CD4-positive, alpha-beta T cell treated with Interleukin-15 for 4 hours (primary cell): Measurements from ENCODE around the gene CHAT.

Source experiments
- DNase-seq: peaks from one replicate; pipeline ENCODE4 v3.0.0-alpha.2; 2020; ENCODE audit warnings: low spot score

CHAT gene

DNA sequence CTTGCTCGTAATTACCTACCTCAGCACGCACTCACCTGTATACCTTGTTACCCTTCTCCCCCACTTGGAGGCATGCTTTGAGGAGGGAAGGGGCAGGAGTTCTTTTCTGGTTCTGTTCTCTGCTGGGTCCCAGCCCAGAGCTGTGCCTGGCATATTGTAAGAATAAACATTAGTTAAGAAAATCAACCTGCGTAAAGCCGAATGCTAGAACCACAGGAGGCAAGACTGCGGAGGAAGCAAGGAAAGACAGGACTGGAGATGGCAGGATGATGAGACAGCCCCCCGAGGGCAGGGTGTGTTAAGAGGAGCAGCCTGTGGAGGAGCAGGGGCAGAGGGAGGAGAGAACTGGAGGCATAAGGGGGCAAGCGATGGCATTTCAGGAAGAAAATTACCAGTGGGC is 75.1 kb downstream of the CHAT start:
- no peak for DNase-seq

DNA sequence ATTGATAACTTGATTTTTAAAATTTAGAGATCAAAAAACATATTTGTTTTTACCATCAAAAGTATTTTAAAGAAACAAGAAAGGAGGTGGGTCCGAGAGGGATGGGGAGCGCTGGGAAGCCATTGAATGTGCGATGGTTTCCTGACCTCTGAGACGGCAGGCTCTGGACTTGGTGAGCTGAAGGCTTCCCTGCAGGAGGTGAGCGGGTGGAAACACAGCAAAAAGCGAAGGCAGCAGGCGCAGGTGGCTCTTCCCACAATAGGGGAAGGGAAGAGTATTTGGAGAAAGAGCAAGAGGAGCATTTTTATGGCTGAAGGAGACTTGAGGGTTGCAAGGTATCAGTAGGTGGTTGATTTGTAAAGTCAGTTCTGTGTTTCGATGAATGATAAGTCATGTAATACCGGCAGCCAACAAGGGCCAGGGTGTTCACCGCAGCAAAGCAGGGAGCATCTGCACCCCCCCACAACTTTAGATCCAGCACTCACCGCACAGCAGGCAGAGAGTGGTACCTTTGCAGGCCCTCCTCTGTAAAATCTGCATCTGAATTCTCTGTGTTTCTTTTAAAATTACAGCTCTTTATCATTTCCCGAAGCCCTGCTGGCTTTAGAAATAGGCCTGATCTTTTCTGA is 76.2 kb downstream of the CHAT start:
- DNase-seq, result no peak

DNA sequence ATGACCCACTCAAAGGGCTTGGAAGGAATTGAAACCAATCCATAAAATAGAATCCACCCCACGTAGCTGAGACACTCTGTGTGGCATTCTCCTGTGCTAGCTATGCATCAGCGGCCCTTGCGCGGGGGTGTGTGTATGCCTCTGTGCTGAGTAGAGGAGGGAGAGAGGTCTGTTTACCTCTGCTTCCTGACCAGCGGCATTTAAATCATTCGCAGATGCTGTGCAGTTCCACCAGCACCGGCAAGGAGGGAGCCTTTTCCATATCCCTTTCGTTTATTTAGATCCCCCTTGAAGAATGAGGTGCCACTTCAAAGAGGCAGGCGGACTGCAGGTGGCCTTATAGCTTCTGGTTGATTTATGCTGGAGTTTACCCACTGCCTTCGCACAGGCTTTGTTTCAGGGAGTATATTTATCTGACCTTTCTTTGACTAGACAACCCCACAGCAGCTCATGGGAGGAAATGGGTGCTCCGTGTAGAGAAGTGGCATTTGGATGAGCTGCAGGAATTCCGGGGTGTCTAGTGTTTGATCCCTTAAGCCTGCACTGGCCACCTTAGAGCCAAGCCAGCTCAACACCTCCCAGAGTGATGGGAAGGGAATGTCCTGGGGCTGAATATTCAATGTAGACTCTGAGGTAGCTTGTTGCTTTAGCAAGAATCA is 77.0 kb downstream of the CHAT start:
- no peak for DNase-seq

DNA sequence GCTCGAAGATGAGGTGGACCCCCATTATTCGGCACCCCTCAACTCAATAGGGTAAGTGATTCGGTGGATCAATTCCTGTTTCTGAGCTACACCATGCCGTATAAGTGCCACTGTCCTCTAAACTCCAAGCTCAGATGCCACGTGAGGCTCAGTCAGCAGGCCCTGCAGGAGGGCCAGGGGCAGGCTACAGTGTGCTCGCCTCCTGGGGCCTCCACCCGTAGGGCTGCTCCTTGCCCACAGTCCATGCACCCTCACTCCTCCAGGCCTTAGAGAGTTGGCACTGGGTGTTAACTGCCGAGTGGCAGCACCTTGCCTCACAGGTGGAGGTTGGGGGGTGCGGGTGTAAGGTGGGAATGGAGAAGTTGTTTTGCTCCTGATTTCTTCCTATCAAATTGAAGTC is 77.8 kb downstream of the CHAT start:
- no peak for DNase-seq

DNA sequence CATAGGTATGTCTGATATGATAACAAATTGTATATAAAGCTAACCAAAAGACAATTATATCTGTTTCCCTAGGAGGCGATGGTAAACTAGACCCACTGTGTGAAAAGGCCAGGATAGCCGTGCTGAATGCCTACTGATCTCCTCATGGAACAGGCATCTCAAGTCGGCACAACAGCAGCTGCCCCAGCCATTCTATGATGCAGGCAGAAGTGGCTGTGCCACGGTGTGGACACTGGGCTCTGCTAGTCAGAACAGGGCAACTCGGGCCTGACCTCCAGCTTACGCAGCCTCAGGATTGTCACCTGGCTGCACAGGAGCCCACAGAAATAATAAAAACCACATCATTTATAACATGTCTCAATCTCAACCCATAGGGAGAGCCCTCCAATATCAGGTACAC is 80.6 kb downstream of the CHAT start:
- DNase-seq, result no peak

DNA sequence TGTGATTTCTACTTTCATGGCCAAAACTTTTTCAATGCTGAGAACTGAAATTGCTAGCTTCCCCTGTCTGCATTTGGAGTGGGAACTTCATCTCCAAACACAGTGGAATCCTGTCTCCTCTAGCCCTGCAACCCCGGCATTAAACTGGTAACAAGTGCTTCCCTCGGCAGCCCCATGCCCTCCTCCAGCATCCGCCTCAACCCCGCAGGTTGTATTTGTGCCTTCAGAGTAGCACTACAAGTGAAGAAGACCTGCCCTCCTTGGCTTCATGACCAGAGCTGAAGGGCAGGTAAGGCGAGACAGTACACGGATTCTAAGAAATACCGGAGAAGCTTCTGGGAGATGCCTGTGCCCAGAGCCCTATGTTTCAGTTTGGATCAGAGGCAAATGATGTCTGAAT is 82.5 kb downstream of the CHAT start:
- no peak for DNase-seq

DNA sequence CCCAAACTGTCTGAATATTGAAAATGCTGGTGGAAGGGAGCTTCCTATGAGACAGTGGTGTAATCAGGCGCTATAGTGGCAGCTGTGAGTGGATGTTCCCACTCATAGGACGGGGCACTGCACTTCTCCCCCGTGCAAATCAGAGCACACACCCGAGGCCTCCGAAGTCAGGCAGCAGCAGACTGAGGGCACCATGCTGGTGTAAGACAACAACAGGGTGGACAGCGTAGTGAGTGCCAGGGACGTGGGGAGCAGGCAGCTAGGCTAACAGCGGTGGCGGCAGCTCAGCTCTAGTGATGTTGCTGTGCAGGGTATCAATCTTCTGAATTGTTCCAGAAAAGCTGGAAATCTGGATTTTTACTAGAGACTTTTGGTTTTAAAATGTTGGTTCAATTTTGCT is 84.8 kb downstream of the CHAT start:
- DNase-seq, result no peak

DNA sequence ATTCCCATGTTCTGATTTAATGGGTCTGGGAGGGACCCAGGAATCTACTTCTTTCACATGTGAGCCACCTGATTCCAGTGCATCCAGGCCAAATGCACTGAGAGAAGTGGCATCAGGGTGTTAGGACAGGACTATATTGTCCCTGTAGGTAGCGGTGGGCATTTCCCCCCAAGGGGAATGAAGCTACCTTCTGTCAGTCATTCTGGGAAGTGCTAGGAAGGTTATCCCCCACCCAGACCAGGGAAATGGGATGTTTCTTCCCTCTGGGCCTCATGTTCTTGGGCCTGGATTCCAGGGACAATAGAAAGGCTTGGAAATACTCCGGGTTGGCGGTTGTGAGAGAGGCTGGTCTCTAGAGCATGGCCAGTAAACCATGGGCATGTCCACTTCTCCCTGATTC is 86.4 kb downstream of the CHAT start:
- no peak for DNase-seq

DNA sequence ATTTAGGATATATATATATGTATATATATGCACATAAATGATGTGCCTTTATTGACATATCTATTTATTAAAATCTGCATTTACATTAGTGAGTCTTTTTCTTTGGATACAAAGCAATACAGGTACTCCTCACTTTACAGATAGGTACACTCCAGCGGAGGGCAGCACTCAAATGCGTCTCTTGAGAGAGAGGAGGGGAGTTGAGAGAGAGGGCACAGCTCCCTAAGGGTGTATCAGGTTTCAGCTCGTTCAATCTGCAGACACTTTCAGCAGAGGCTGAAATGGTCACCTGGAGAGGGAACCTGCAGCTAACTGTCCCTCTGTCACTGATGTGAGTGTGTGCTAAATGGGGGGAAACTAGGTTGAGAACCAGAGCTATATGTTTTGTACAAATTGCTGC is 87.2 kb downstream of the CHAT start:
- DNase-seq, result no peak

DNA sequence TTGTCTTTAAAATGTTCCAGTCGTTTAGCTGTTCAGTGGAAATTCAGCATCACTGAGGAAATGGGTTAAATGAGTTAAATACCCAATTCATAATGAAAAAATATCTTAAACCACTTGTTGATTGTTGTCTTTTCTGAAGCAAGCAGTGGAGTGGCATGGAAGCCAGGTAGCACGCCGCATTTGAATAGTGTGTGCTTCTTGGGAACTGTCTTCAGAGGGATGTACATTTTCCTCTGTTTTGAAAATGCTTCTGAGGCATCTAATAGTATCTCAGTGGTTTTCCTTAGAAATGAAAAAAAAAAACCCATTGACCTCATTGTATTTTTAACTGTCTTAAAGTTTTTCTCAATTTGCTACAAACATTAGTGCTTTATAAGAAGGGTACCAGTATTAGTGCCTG is 93.7 kb downstream of the CHAT start:
- no peak for DNase-seq

DNA sequence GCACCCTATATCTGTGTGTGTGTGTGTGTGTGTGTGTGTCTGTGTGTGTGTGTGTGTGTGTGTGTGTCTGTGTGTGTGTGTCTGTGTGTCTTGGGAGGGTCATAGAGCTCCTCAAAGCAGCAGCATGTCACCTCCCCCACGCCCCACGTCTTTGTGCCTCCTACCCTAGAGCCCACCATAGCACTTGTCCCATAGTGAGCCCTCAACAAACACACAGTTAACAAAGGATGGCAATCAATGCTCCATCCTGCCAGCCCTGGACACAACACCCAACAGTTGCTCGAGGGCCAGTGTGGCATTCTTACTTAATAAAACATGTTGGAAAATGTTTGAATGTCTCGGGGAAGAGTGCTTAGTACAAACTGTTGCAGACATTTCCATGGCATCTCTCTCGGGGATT is 96.1 kb downstream of the CHAT start:
- DNase-seq, result no peak

DNA sequence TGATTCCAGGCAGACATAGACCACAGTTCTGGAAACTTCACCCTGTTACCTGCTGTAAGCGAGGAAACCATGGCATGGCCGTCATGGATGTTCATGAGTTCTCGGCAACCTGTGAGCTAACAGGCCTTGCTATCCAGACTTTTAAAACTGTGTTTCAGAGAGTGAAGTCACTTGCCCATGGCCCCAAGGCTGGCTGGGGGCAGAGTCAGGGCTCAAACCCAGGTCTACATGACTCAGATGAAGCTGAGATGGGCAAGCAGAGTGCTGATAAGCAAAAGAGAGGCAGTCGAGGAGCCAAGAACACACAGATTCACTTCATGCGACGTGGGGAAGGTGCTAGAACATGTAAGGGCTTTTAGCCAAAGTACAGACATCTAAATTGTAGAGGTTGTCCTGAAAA is 97.1 kb downstream of the CHAT start:
- no peak for DNase-seq

DNA sequence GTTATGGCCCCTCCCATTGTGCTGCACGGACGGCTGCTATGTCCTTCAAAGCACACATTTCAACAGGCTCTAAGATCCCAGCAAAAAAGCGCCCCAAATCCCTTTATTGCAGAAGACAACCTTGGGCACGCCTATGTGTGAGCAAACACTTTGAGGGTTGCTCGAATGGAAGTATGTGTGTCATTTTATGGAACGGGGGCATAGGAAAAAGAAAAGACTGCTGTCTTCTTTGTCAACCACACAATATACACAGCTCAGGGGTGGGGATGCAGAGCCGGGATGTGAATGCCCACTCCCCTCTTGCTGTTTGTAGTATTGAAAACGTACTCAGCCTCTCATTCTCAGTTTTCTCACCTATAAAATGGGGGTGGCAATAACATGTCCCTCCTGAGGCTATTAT is 97.6 kb downstream of the CHAT start:
- DNase-seq, result no peak

DNA sequence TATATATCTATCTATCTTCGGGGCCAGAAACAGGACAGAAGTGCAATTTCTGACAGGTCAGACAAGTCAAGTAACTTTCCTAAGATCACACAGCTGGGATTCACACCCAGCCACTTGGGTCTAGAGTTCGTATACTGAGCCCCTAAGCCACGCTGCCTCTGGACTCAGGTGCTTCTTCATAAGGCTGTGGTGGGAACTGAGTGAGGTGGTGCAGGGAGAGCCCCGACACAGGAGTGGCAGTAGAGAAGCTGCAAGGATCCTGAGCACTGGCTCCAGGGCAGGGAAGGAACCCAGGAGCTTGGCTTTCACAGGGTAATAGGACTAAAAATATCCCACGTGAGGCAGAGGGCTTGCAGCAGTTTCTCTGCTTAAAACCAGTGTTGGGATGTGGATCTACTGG is 99.4 kb downstream of the CHAT start:
- DNase-seq, result no peak
